HG03095 (cell line): ENCODE results near the gene POTEI.
"Not testable (repeated sequence)": the region's sequence is repeated elsewhere in the genome, so short reads cannot be mapped to it uniquely, and the experiment has no call there.

Experiments
- ATAC-seq: cut with Tn5 transposase; IDR thresholded peaks from one replicate; pipeline ENCODE4 v1.9.1; 2021; ENCODE audit warnings: moderate library complexity; ENCODE audit not compliant: unreplicated experiment

The POTEI gene

GRCh38 chr2:130509228-130509627 is at the start of gene POTEI:
Gene POTEI, minus strand, starts transcription at chr2:130509328. Its CDS starts 93 bp downstream, at chr2:130509235.
- ATAC-seq: not testable (repeated sequence)

- ATAC-seq: not testable (repeated sequence)
Observed at GRCh38 chr2:130556441-130556840, 47.3 kb upstream of the POTEI start.

GRCh38 chr2:130554178-130554577 is 45.0 kb upstream of the POTEI start:
- not testable (repeated sequence) for ATAC-seq

DNA sequence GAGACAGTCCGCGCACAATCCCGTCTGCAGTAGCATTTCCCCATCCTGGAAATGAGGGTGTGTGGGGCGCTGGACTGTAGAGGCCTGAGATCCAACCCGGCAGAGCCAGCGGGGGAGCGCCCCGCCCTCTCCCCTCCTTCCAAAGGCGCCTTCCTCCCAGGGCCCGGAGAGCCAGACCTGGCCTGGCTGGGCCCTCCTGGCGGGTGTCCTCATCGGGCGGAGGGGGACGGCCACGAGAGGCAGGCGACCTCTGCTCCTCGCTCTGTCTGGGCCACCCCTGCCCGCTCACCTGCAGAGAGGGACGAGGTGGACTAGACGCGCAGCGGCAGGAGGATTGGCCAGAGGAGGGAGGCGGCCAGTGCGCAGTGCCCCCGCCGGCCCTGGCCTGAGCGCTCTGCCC is 40.3 kb upstream of the POTEI start:
- not testable (repeated sequence) for ATAC-seq

- ATAC-seq: not testable (repeated sequence)
Observed at GRCh38 chr2:130548418-130548817, 39.3 kb upstream of the POTEI start.

DNA sequence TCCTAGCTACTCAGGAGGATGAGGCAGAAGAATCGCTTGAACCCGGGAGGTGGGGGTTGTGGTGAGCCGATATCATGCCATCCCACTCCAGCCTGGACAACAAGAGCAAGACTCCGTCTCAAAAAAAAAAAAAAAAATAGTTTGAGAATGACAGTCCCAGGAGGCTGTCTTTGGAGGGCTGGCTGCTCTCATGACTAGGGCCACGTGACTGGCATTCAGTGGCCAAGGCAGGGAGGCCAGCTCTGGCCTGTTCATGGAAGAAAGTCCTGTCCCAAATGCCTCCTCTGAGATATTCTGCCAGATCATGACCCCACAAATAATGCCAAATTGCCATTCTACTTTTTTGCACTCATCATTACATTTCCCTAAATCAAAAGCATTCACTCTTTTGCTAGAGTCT is 35.9 kb upstream of the POTEI start:
- ATAC-seq: not testable (repeated sequence)

DNA sequence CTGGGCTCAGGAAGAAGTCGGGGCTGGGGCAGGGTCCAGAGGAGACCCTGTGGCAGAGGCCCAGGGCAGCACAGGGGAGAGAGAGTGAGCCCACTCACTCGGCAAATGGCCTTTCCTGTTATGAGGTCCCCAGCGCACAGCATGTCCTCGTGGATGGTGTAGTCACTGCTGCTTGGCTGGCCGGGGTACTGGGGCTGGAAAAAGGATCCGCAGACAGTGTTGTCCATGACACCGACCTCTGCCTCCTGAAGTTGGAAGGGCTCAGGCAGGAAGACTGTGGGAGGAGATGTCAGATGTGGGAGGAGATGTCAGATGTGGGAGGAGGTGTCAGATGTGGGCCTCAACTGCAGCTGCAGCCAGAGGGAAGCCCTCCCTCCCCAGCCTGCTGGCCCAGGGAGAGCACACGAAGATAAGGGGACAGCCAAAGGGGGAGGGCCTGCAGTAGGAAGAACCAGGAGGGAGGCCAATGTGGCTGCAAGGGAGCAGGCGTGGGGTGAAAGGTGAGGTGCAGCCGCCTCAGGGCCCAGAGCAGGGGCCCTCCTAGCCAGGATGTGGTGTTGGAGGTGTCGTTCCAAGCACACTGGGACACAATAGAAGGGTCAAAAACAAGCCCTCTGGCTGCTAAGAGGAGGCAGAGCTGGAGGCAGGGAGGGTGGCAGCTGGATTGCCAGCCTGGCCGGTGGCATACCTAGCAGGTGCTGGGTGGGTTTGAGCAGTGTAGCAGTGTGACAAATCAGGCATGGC is 34.8 kb upstream of the POTEI start:
- ATAC-seq: not testable (repeated sequence)

DNA sequence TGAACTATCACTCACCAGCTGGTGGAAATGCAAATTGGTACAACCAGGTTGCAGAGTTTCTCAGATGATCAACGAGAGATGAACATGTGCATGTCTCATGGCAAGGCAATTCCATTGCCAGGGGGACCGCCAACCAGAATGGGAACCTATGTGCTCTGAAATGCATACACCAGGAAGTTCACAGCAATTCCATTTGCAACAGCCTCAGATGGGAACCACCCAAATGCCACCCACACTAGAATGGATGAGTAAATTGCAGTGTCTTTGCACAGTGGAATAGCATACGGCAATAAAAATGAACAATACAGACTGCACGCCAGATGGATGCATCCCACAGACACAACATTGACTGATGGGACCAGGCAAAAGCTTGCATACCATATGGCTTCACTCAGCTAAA is 33.7 kb upstream of the POTEI start:
- not testable (repeated sequence) for ATAC-seq

GRCh38 chr2:130538271-130538670 is 29.1 kb upstream of the POTEI start:
- not testable (repeated sequence) for ATAC-seq

- not testable (repeated sequence) for ATAC-seq
Observed at GRCh38 chr2:130536654-130537053, 27.5 kb upstream of the POTEI start.

GRCh38 chr2:130531672-130532071 is 22.5 kb upstream of the POTEI start:
- peak; percentile 28 for ATAC-seq

DNA sequence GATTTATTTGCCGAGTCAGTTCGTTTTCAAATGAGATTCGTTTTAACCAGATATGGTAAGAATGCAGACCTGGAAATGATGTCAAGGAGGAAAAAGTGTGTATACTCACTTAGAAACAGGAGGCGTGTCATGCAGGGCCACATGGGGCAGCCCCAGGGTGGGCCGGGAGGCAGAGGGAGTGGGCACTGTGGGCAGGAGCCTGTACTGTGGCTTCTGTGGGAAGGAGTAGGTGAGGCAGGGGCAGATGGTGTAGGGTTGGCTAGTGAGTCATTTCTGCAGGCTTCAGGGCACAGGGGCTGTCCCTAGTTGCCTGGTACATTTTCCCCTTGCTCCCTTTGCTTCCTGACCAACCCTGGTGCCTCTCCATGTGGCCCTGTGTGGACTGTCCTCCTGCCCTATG is 22.1 kb upstream of the POTEI start:
- ATAC-seq: peak; percentile 82

- ATAC-seq: not testable (repeated sequence)
Observed at GRCh38 chr2:130530212-130530611, 21.1 kb upstream of the POTEI start.

GRCh38 chr2:130529545-130529944 is 20.4 kb upstream of the POTEI start:
- ATAC-seq: not testable (repeated sequence)

DNA sequence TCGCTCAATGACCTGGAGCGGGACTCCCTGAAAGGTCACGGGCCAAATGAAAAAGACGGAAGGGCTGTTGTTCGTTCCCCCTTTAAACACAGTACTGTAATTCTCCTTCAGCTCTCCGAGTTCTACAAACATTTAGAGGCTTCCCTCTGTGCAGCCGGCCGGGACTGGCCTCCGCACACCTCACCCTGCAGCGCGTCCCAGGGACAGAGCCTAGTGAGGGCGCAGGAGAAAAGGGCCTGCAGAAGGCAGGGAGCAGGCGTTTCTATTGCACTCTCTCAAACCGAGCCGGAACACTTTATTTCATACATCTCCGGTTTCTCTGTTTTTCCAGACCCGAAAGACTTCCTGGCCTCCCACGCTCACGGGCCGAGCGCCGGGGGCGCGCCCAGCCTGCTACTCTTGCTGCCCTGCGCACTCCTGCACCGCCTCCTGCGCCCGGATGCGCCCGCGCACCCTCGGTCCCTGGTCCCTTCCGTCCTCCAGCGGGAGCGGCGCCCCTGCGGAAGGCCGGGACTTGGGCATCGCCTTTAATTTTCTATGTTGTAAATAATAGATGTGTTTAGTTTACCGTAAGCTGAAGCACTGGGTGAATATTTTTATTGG is 18.3 kb upstream of the POTEI start:
- not testable (repeated sequence) for ATAC-seq

- not testable (repeated sequence) for ATAC-seq
Observed at GRCh38 chr2:130522390-130522789, 13.3 kb upstream of the POTEI start.

GRCh38 chr2:130520992-130521391 is 11.9 kb upstream of the POTEI start, which contains the start of gene CFC1B:
Gene CFC1B, plus strand, starts transcription at chr2:130521222. Its CDS starts 263 bp downstream, at chr2:130521485.
- not testable (repeated sequence) for ATAC-seq

DNA sequence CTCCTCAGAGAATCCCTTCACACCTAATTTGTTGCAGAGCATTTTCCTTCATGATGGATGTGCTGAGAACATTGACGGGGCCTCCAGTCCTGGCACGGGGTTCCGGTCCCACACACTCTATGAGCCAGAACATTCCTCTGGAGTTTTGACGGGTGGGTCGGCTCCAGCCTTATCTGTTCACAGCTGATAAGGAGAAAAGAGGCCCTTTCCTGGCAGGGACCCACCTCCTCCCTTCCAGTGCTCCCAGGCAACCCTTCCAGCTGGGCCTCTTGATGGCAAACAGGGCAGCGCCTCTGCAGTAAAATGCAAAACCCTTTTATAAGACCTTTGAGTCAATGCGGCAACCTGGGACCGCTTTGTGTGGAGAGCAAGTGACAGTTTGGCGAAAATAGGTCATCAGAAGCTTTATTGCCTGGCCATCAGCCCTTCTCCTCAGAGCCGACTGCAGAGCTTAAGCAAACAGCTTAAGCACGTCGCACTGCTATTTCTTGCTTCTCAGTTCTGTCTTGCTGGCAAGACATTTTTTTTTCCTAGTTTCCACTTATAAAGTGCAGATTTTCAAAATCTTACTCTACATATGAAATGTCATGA is 9.5 kb upstream of the POTEI start:
- ATAC-seq: not testable (repeated sequence)

GRCh38 chr2:130511747-130512451 is 2.8 kb upstream of the POTEI start:
- ATAC-seq: not testable (repeated sequence)

- not testable (repeated sequence) for ATAC-seq
Observed at GRCh38 chr2:130510807-130511746, 1.9 kb upstream of the POTEI start.
